Stimulated activated CD8-positive, alpha-beta memory T cell treated with anti-CD3 and anti-CD28 coated beads, Interleukin-4, amount 100 ng/mL, for 48 hours (primary cell): ENCODE data around the gene FGF3.
"Not testable (repeated sequence)": the region's sequence is repeated elsewhere in the genome, so short reads cannot be mapped to it uniquely, and the experiment has no call there.

Experiments
- DNase-seq: peaks from one replicate; pipeline ENCODE4 v3.0.0-alpha.2; 2020

FGF3 gene

DNA sequence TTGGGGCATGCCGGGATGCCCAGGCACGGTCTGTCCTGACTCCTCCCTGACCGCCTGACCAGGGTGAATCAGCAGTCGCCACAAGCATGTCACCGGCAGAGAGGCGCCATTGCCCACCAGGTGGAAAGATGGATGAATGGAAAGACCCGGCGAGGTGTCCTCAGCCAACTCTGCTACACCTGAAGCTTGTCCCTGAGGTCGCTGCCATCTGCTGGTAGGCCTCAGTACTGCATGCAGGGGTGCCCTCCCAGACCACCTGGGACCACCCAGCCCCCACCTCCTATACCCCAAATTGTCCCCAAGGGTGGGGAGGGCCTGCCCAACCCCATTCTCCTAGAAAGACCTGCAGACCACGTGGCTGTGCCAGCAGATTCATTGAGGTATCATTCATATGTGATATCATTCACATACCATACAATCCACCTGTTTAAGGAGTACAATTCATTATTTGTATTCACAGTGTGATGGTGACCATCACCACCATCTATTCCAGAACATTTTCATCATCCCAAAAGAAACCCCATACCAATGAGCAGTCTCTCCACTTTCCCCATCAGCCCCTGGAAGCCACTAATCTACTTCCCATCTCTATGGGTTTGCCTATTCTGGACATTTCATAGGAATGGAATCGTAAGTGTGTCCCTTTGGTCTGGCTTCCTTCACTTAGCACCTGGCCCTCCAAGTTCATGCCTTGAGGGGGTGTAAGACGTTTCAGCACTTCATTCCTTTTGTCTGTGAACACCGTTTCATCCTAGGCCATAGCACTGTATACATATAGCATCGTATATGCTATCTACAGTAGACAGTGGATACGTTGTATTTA, 17.5 kb downstream of the FGF3 start:
- peak; percentile 76 for DNase-seq

DNA sequence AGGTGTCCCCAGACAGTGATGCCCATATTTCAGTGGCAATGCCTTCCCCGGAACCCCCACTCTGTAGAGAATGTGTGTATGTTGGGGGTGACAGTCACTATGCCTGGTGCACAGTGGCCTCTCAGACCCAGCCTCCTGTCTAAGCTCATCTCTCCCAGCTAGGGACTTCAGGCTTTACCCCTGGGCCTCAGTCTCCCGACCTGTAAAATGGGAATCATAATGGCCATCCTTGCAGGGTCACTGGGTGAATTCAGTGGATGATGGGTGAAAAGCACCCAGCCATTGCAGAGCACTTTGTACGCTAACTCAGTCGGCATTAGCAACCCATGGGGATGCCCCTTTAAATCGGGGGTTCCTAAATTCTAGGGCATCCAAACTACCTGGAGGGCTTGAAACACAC, 18.9 kb downstream of the FGF3 start:
- no peak for DNase-seq

DNA sequence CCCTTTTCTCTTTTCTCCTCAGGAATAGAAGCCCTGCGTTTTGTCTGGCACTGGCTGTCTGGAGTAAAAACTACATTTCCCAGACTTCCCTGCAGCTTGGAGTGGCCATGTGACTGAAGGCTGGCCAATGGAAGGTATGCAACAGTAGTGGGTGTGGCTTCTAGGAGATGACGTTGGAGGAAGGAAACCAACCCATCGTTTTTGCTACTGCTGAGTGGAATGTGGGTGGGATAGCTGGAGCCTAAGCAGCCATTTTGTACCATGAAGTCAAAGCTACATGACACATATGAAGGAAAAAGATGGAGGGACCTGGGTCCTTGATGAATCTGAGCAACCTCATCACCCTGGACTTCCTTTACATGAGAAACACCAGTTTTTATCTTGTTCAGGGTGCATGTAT, 19.6 kb downstream of the FGF3 start:
- no peak for DNase-seq

DNA sequence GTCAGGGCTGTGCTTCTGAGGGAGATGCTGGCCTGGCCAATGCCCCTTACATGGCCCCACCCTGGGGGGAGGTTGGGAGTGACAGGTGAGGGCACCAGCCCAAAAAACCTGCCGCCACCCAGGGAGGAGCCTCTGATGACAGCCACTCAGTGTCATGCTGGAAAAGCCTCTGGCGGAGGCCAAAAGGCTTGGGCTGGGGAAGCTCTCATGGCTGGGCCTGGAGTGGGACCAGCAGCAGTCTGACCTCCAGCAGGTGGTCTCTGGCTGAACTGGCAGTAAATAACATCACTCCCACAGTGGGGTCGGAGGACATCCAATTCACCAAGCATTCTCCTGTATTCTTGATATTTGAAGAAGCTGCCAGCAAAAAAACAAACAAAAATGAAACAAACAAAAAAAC, 20.1 kb downstream of the FGF3 start:
- DNase-seq: no peak

DNA sequence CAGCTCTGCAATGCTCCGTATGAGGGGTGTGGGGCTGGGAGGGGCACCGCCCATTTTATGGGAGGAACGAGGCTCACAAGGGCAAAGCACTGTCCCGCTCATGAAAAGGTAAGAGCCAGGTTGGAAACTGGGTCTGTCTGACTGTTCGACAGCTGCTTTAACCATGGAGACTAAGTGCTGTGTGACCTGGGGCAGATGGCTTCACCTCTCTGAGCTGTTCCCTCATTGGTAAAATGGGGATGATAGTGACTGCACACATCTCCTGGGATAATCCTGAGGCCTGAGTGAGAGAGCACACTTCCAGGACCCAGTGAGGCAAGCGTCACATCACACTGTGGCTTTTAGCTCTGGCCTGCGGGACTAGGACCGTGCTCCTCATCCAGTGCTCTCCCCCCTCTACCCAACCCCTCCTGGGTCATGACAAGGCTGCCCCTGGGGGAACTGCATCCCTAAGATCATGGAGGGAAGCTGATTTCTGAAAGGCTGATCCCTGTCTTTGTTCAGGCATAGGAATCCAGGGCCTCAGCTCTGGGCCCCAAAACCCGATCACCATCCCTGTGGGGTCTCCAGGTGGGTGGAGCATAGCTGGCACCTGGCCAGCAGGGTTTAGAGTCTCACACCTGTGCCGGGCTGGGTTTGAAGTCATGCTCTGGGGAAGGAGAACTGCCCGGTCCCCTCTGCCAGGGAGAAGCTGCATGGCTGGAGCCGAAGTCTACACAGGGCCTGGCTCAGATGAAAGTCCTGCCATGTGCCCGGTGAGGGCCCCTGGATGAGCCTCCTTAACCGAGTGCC, 21.3 kb downstream of the FGF3 start:
- DNase-seq: no peak

DNA sequence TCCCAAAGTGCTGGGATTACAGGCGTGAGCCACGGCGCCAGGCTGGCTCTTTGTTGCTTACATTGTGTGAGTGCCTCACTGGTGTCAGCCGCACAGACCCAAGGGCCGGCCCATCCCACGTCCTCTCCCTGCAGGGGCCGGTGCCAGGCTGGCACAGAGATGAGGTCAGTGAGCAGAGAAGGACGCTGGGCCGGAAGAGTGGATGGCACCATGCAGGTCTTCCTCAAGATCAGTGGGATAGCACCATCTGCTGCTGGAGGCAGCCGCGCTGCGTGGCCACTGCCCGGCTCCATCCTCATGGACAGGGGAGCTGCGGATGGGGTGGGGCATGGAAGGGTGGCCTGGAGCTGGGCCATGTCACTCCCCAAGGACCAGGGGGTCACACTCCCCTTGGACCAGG, 22.1 kb downstream of the FGF3 start:
- no peak for DNase-seq

DNA sequence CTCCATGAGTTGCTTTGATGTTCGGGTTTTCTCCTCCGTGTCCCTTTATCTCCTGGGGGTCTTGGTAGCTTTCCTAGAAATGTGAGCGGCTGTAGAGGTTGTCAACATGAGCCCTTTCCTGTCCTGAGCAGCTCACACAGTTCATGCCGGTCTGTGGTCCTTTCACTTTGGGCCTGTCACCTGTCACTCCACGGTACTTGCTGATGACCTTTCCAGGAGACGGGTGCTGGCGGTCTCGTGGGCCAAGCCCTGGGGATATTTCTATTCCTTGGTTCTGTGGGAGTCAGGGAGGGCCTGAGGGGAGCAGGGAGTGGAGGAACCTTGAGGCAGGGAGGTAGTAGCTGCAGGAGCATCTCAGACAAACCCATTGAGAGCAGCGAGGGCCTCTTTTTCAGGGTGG, 23.2 kb downstream of the FGF3 start:
- no peak for DNase-seq

DNA sequence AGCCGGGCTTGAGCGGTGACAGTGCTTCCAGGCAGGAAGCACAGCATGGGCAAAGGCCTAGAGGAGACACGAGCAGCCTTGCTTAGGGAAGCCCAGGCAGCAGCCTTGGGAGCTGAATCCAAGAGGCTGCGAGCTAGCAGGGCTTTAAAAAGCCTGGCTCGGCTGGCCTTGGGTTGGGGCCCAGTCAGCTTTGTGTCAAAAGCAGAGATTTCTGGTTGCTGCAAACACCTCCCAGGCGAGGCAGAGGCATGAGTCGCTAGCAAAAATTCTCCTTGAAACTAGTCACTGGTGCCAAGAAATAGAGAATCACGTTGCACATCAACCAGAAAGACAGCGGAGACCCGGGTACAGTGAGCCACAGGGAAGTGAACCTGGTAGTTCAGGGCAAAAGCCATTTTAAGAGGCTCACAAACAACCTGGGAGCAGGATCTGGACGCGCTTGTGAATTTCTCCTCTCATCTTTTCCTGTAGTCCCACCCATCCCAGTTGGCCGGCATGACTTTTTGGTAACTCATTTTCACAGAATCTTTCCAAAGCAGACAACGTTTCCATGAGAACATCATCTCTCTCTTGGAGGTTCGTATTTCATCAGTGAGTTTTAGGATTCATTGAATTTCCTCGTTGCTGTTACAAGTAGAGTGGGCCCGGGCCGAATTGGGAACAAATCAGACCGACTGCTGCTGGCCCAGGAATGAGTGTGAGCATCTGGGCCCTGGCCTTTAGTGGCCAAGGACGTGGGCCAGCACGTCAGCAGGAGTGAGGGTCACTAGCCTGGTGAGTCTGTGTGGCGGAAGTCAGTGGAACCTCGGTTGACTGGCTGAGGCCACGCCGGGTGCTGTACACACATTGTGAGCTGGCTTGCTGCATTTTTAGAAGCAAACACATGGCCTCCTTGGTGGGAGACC, 27.7 kb downstream of the FGF3 start:
- no peak for DNase-seq

DNA sequence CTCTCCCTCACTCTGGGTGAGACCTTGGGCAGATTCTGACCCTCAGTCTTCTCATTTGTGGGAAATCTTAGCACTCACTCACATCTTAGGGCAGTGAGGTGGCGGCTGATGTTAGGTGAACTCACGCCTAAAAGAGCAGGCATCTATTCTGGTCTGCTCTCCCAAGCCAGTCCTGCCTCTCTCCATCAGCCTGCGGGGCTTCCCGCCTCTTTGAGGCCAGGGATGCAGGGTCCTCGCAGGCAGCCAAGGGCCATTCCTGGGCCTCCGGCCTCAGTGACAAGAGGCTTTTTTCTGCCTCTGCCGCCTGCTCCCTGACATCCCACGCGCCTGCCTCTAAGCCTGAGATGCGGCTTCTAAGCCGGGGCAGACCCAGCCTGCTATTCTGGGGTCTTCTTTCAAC, 30.3 kb downstream of the FGF3 start:
- no peak for DNase-seq

DNA sequence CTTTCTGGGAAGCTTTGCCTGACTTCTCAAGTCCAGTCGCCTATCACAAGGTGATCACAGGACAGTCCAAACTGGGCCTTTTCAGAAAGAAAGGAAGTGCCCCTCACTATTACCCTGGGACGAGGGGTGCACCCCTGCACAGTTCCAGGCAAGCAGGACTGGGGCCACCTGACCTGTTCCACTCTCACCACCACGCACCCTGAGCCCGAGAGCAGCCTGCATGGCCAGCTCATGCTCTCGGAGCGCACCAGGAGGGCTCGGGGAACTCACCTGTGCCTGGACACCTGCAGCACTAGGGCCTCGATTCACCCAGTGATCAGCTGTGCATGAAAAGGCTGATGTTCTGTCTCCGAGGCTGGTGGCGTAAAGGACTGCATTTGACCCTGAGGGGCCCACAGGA, 31.3 kb downstream of the FGF3 start:
- DNase-seq: no peak

DNA sequence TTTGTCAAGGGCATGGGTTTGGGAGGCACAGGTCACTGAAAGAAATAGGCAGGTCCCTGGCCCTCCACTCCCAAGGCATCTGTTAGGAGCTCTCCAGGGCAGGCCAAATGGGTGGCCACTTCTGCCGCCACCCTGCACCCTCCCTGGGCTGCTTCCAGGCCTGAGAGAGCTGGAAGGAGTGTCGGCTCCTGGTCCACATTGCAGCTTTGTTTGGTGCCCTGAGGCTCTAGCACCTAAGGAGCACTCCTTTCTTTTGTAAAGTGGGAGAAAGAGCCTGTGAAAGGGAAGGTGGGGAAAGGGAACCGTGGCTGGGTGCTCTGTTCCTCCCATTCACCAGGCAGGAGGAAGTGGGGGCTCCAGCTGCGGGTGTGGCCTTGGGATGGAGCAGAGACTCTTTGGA, 31.8 kb downstream of the FGF3 start:
- no peak for DNase-seq

DNA sequence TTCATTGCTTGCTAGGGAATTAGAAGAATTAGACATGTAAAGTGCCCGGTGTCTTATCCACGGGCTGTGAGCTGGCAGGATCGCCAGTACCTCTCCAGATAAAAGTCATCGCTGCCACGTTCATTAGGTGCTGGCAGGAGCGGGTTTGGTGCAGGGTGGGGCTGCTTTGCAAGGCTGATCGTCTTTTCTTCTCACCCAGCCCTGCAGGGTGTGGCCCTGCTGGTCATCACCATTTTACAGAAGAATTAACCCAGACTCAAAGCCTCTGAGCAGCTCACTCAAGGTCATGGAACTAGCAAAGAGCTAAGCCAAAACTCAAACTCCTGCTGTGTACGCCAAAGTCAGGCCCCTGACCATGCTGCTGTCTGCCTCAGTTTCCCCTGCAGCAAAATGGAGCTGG, 38.0 kb downstream of the FGF3 start:
- DNase-seq: no peak

DNA sequence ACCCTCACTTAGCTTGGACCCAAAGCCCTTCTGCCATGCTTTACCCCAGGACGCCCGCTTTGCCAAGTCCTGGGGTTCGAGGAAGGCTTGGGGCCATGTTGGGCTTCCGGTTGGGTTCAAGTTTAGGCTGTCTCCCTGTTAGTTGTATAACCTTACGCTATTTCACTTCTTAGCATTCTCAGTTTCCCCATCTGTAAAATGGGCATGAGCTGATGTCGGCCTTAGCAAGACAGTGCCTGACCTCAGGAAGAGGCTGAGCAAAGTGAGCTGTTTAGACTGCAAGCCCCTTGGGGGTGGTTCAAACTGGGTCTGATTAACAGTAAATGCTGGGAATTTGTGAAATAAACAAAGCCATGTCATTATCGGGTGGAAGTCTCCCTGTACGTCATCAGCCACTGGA, 40.8 kb downstream of the FGF3 start:
- no peak for DNase-seq

DNA sequence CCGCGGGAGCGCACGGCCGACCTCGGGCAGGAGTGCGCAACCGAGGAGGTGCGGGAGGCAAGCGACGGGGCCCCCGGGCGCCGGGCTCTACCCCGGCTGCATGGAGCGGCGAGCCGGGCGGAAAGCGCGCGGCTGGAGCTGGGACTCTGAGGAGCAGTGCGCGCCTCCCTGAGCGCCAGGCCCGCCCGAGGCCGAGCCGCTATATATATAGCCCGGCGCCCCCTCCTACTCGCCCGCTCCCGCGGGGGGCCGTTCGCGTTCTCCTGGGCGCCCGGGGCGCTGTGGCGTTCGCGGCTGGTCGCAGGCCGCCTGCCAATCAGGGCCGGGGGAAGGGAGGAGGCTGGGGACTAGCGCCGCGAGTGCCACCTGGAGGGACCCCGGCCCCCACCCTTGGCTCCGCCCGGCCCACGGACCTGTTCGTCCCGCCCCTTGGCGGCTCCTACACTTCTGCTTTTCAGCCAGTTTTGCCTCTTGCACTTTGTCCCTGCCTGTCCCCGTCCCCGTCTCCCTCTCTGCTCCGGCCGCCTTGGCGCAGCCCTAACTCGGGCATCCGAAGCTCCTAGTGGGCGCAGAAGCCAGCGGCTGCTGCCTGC, 44.0 kb downstream of the FGF3 start, which contains the start of gene FGF4:
Gene FGF4 (minus strand): TSS at position 179 of the 593 bp plus-strand sequence. CDS start 257 bp downstream, outside the sequence.
- no peak for DNase-seq

DNA sequence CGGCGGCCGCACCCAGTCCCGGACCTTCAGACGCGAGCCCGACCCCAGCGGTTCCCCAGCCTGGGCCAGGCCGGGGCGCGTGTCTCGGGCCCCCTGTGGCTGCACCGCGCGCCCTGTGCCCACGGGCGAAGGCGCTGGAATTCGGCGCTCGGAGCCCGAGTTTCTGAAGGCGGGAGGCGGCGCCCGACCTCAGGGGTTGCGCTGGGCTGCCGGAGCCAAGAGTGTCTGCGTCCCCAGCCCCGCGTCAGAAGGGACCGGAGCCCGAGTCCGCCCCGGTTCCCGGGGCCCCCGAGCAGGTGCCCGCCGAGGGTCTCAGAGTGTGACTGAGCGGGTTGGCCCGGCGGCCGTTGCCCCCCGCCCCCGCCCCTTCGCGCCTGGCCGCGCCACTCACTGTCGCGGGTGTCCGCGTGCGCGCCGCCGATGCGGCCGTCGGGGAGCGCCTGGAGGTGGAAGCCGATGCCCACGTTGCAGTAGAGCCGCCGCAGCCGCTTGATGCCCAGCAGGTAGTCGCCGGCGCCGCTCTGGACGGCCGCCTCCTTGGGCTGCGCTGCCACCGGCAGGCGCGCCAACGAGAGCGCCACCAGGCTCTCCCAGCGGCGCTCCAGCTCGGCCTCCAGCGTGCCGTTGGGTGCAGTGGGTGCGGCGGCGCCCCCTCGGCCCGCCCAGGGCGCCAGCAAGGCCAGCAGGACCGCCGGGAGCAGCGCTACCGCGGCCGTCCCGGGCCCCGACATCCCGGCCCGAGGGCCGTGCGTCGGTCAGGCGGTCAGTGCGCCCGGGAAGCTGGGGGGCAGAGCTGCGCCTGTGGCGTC, 44.7 kb downstream of the FGF3 start:
- DNase-seq: no peak

DNA sequence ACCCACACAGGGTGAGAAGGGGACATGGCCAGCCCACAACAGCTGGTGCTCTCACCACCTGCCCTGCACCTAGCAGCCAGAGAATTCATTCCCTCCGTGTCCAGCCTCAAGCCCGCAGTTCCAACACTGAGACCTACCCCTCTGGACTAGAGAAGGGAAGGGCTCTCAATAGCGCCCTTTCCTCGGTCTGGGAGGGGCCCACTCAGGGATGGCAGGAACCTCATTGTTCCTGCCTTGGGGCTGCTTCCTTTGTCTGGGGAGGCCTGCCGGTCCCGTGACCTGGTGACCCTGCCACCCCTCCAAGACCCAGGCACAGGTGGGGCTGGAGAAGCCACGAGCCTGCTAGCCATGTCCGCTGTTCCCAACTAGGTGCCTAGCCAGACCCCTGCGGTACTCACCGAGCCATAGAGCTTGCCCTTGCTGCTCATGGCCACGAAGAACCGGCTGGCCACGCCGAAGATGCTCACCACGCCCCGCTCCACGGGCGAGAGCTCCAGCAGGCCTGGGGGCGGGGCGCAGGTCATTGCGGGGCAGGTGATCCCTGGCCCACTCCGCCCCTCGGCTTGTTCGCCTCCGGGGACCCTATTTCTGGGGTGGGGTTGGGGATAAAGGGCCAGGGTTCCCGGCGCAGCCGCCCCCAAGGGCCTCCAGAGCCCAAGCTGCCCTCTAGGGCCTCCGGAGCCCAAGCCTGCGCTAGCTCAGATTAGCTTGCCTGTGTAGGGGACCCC, 45.4 kb downstream of the FGF3 start:
- DNase-seq: no peak

DNA sequence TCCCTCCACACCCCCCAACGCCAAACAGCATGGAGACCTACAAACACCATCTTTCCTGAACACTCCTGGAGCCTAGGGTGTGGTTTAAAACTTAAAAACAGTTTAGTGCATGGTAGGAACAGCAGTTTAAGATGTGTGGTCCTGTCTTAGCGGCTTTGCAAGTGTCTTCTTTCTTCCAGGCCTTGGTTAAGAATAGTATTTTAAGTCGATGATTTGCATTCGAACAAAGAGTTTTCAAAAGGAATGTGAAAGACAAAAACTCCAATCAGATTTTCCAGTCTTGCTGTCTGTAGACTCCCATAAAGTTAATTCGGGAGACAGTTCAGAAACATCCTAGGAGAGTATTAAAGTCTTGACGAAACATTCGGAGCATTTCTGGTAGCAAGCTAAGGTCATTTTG, 47.8 kb downstream of the FGF3 start:
- no peak for DNase-seq

DNA sequence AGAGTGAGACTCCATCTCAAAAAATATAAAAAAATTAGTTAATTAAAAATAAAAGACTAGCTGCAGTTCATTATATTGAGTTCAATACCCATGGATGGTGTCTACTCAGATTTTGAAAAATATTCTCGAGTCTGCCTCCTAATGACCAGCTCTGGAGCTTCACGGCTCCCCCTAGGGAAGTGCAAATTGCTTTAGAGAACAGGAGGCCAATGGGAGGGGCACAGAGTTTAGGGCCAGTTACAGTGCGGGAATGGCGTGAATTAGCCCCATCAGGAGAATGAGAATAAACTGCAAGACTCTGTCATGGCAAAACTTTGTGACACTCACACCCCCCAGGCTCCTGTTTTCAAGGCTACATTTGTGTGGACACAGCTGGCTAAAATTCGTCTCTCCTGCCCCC, 48.7 kb downstream of the FGF3 start:
- no peak for DNase-seq

DNA sequence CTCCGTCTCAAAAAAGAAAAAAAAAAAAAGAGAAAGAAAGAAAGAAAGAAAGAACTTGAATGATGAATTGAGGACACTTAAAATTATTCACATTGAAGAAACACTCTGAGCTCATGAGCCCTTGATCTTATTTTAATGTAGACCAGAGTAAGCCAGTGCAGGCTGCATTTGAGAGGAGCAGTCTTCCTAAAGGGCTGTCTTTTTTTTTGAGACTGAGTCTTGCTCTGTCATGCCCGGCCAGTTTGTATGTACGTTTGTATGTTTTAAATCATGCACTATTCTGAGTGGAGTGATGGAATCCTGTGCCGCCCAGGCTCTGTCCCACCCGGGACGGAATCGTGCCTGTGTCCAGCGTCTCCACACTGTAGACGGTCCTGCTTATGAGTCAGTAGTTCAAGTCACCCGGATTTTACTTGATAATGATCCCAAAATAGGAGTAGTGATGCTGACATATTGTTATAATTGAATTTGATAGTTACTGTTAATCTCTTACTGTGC, 53.7 kb downstream of the FGF3 start:
- no peak for DNase-seq

DNA sequence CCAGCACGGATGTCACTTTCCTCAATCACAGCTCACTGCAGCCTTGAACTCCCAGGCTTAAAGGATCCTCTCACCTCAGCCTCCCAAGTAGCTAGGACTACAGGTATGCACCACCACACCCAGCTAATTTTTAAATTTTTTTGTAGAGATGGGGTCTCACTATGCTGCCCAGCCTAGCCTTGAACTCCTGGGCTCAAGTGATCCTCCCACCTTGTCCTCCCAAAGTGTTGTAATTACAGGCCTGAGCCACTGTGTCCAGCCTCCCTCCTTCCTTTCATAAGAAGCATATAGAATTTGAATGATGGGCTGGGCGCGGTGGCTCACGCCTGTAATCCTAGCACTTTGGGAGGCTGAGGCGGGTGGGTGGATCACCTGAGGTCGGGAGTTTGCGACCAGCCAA, 54.3 kb downstream of the FGF3 start:
- not testable (repeated sequence) for DNase-seq

DNA sequence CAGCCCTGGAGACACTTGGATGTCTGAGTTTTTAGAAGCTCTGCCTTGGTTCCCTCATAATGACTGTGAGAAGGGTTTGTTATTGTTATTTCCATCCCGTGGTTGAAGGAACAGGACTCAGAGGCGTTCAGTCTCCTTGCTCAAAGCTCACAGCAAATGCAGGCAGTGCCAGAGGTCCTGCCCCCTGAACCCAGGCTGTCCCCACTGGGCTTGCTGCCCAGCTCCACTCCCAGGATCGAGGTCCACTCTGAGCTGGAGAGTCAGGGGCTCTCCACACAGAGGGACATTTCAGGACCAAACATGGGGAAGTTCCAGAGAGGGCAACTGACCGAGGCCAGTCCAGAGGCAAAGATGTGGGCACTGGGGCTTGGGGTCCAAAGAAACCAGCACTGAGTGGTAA, 58.9 kb downstream of the FGF3 start:
- DNase-seq: no peak
